Panc1 (cell line): Measurements from ENCODE around the gene NME4. TPM values are rescaled to one million over a fixed set of nuclear protein-coding genes. Genes with fewer than 3 reads are reported as not detected.

Source experiments
- ATAC-seq: fragments of 200-7000 bp; cut with Tn5 transposase; 2 replicates; pipeline ENCODE4 v1.9.1; 2020; ENCODE audit warnings: mild to moderate bottlenecking, moderate library complexity
- BruUV-seq: library from RNA; stranded (reverse); fragments of 400-500 nt; replicated peaks from 2 replicates; lab custom pipeline; 2021; lab: Mats Ljungman, UMichigan
- CTCF ChIA-PET: fragments of 300-600 bp; sonication (Branson Sonifier 250); formaldehyde crosslinking; loops from one replicate; lab custom pipeline; 2022; ENCODE audit warnings: antibody characterized with exemption; lab: Charles Lee
- POLR2A ChIA-PET: fragments of 300-600 bp; sonication (Branson Sonifier 250); formaldehyde crosslinking; loops from one replicate; lab custom pipeline; 2022; ENCODE audit warnings: antibody characterized with exemption; lab: Charles Lee
- DNase-seq: peaks from one replicate; pipeline ENCODE4 v3.0.0-alpha.2; 2010; ENCODE audit warnings: low read depth, low spot score
- H3K27ac ChIP-seq: 2 replicates; pipeline ENCODE4 v1.5.1; 2011; ENCODE audit warnings: mild to moderate bottlenecking, low read length, inconsistent platforms
- H3K27me3 ChIP-seq: fragments of 200-500 bp; sonication (Bioruptor generic); 2 replicates; pipeline ENCODE4 v1.6.0; 2014; ENCODE audit warnings: low read length, inconsistent platforms; ENCODE audit not compliant: control insufficient read depth, insufficient read depth
- H3K36me3 ChIP-seq: fragments of 200-500 bp; sonication (Bioruptor generic); 2 replicates; pipeline ENCODE4 v1.5.1; 2014; ENCODE audit warnings: inconsistent platforms, mild to moderate bottlenecking, low read length, moderate library complexity; ENCODE audit not compliant: control insufficient read depth, insufficient read depth
- H3K4me1 ChIP-seq: 2 replicates; pipeline ENCODE4 v1.5.1; 2011; ENCODE audit warnings: inconsistent platforms, mild to moderate bottlenecking, low read length, moderate library complexity; ENCODE audit not compliant: control insufficient read depth, insufficient read depth
- H3K4me3 ChIP-seq, 2 experiments: 2 replicates each; pipeline ENCODE4 v1.5.1; 2011 to 2012; ENCODE audit warnings: low read depth in 2 of 2, low read length in 2 of 2, mild to moderate bottlenecking in 2 of 2, inconsistent platforms in 1 of 2, moderate library complexity in 1 of 2
- H3K9me3 ChIP-seq: fragments of 200-500 bp; sonication (Bioruptor generic); 2 replicates; pipeline ENCODE4 v1.5.1; 2014; ENCODE audit warnings: low read depth, mild to moderate bottlenecking, inconsistent platforms, low read length, moderate library complexity; ENCODE audit not compliant: control insufficient read depth, insufficient read depth
- CTCF ChIP-seq: fragments of 450-650 bp; IDR thresholded peaks from 2 replicates; pipeline ENCODE4 v1.5.1; 2017; ENCODE audit warnings: mild to moderate bottlenecking
- POLR2AphosphoS5 ChIP-seq: IDR thresholded peaks from 2 replicates; pipeline ENCODE4 v1.6.1; 2012; ENCODE audit warnings: mild to moderate bottlenecking, low read depth, low read length, moderate library complexity
- REST ChIP-seq, 2 experiments: IDR thresholded peaks; 2 replicates each; pipeline ENCODE4 v1.6.1; 2011 to 2012; ENCODE audit warnings: low read depth in 2 of 2, control low read depth in 1 of 2, low read length in 1 of 2, mild to moderate bottlenecking in 1 of 2, moderate library complexity in 1 of 2; ENCODE audit not compliant: insufficient read depth in 1 of 2
- SIN3A ChIP-seq: IDR thresholded peaks from 2 replicates; pipeline ENCODE4 v1.6.1; 2012; ENCODE audit warnings: low read depth, mild to moderate bottlenecking, low read length, moderate library complexity, borderline replicate concordance; ENCODE audit not compliant: insufficient read depth
- TCF7L2 ChIP-seq: IDR thresholded peaks from 2 replicates; pipeline ENCODE4 v1.6.1; 2011; ENCODE audit warnings: mild to moderate bottlenecking, low read depth, low read length, inconsistent platforms
- in situ Hi-C: cut with HindIII; loops from 2 replicates; pipeline ENCODE4 v1.10.0; 2016; ENCODE audit warnings: low sequenced_read_pairs, low pct_unique_long_range_greater_than_20kb
- intact Hi-C: fragments of 100-400 bp; cut with micrococcal nuclease; formaldehyde crosslinking; loops from one replicate; pipeline ENCODE4 v1.10.0; 2022; ENCODE audit not compliant: unreplicated experiment
- total RNA-seq: library from RNA; stranded (reverse); gene quantifications from one replicate; pipeline ENCODE4 v1.2.1, GENCODE V29; 2021; ENCODE audit not compliant: unreplicated experiment

Gene NME4
- total RNA-seq, 1 experiment from 2014 or later: 500 TPM

GRCh38 chr16:351804-352520, 45.0 kb upstream of the NME4 start:
- ATAC-seq: peak; percentile 69
- peak overlapping the region; percentile 83 for H3K27ac ChIP-seq
- CTCF ChIA-PET: interaction anchor here (0.6 to 1.0 kb wide), 4 partner anchors 36 to 255 kb away, joined by 4 to 5 read pairs (median 4); no protein-coding TSS in a partner anchor

More at GRCh38 chr16:351804-352520, 45.0 kb upstream of the NME4 start:
- BruUV-seq: no TSS peak
- Histone ChIP-seq H3K4me3 (peak overlapping the region; percentile 71 to 82), H3K36me3 (peaks cover under 1% of the 10 kb centered on the region; the same call in 1 of the 2 replicates), H3K4me1 (peaks cover 8% of the 10 kb centered on the region), H3K27me3 (no peaks in the 10 kb centered on the region), H3K9me3 (no peaks in the 10 kb centered on the region)
- POLR2A ChIA-PET: interaction anchor here (0.6 to 0.7 kb wide), 2 partner anchors 96 to 124 kb away, joined by 9 to 19 read pairs; no protein-coding TSS in a partner anchor
- in situ Hi-C loops: no loop called here
- TF ChIP-seq REST (IDR thresholded peaks at IDR 0.05; ENCODE audit: insufficient read depth in 1 of 2, low read depth in 2 of 2, low read length in 1 of 2) (no peak), TCF7L2 (no peak), CTCF (no peak), POLR2AphosphoS5 (no peak), SIN3A (no peak)
- intact Hi-C loops: no loop called here
- DNase-seq: no peak
